ENCODE data around the gene RHBG. TPM values are rescaled to one million over a fixed set of nuclear protein-coding genes. Genes with fewer than 3 reads are reported as not detected.

The RHBG gene
- total RNA-seq, 1 experiment from 2014 or later: 1.5 TPM

GRCh38 chr1:156390469-156391365 is 21.7 kb downstream of the RHBG start:
- Mint-ChIP-seq H3K9me3 (no peaks in the 10 kb centered on the region), H3K4me3 (peak overlapping the region in 1 of 2 experiments; percentile 32; a peak in 1 of 5 replicates), H3K4me1 (peaks cover 54 to 75% of the 10 kb centered on the region in 2 experiments), H3K27ac (no peak overlapping the region; a peak in 1 of 7 replicates), H3K27me3 (ENCODE audit: low read depth) (peaks cover 48% of the 10 kb centered on the region), H3K36me3 (ENCODE audit: insufficient read depth in 1 of 3, low read depth in 3 of 3) (no peaks in the 10 kb centered on the region; a peak in 2 of 7 replicates)
- no peak overlapping the region for H4K5ac ChIP-seq (ENCODE audit: insufficient read length, low read depth, low read length)
- H2BK20ac ChIP-seq (ENCODE audit: low read depth, low read length, poor library complexity, severe bottlenecking): no peak overlapping the region
- H3K14ac ChIP-seq (ENCODE audit: insufficient read depth, low read length): no peak overlapping the region
- no peak overlapping the region for H3K56ac ChIP-seq (ENCODE audit: insufficient read length, low read depth, low read length)
- no peak overlapping the region for H3K4me2 ChIP-seq (ENCODE audit: insufficient read depth, insufficient read length, low read length)
- no peak overlapping the region for H3K4ac ChIP-seq (ENCODE audit: low read depth, low read length)
- no peak overlapping the region for H2AK5ac ChIP-seq (ENCODE audit: insufficient read length, low read length)
- no CpG with 5 or more reads among the region's 20 CpGs for WGBS (ENCODE audit: extremely low coverage, insufficient read length, low lambda C conversion rate)
- H3K27ac ChIP-seq (ENCODE audit: insufficient read length, low read depth, low read length): no peak overlapping the region
- no peak overlapping the region for H3K9ac ChIP-seq (ENCODE audit: extremely low read depth, insufficient read length, low read length)
- H3K18ac ChIP-seq (ENCODE audit: insufficient read length, low read depth, low read length): no peak overlapping the region
- no peak overlapping the region for H2BK120ac ChIP-seq (ENCODE audit: low read depth, low read length, poor library complexity, severe bottlenecking)
- H3K79me2 ChIP-seq (ENCODE audit: insufficient read depth, low read length): no peaks in the 10 kb centered on the region
- H2BK12ac ChIP-seq (ENCODE audit: insufficient read length, low read depth, low read length): no peak overlapping the region
- H3K23ac ChIP-seq (ENCODE audit: insufficient read length, low read depth, low read length): no peak overlapping the region
- DNase-seq: no peak
- TF ChIP-seq, protein P1, sequence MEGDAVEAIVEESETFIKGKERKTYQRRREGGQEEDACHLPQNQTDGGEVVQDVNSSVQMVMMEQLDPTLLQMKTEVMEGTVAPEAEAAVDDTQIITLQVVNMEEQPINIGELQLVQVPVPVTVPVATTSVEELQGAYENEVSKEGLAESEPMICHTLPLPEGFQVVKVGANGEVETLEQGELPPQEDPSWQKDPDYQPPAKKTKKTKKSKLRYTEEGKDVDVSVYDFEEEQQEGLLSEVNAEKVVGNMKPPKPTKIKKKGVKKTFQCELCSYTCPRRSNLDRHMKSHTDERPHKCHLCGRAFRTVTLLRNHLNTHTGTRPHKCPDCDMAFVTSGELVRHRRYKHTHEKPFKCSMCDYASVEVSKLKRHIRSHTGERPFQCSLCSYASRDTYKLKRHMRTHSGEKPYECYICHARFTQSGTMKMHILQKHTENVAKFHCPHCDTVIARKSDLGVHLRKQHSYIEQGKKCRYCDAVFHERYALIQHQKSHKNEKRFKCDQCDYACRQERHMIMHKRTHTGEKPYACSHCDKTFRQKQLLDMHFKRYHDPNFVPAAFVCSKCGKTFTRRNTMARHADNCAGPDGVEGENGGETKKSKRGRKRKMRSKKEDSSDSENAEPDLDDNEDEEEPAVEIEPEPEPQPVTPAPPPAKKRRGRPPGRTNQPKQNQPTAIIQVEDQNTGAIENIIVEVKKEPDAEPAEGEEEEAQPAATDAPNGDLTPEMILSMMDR (conservative IDR thresholded peaks at IDR 0.05): no peak
- H3K79me1 ChIP-seq (ENCODE audit: insufficient read depth, low read depth, low read length, poor library complexity, severe bottlenecking): no peaks in the 10 kb centered on the region
- H3K23me2 ChIP-seq (ENCODE audit: insufficient read length, low read depth, low read length, poor library complexity, severe bottlenecking): peaks cover 6% of the 10 kb centered on the region
- H4K8ac ChIP-seq (replicated peaks; ENCODE audit: insufficient read length, low read depth, low read length): no peak overlapping the region
- H3K4me1 ChIP-seq (ENCODE audit: insufficient read depth, low read length): peaks cover 5% of the 10 kb centered on the region; the same call in 1 of the 2 replicates
- H4K91ac ChIP-seq (ENCODE audit: insufficient read length, low read depth, low read length): no peak overlapping the region
- H2BK5ac ChIP-seq (ENCODE audit: insufficient read length, low read length): no peak overlapping the region
- H2BK15ac ChIP-seq (ENCODE audit: low read depth, low read length): no peak overlapping the region
- H3K27me3 ChIP-seq (ENCODE audit: insufficient read depth, low read length): peaks cover 4% of the 10 kb centered on the region; the same call in 1 of the 2 replicates
- no peaks in the 10 kb centered on the region for H4K20me1 ChIP-seq (ENCODE audit: control insufficient read depth, insufficient read depth, insufficient read length)
- H3T11ph ChIP-seq (ENCODE audit: low read length): no peak overlapping the region
- H3K9me3 ChIP-seq (ENCODE audit: control insufficient read depth, low read depth, low read length): no peaks in the 10 kb centered on the region
- H2AFZ ChIP-seq (ENCODE audit: low read length): no peak overlapping the region
